Stimulated activated CD4-positive, alpha-beta T cell treated with anti-CD3 and anti-CD28 coated beads, Interleukin-2, amount 100 ng/mL, for 24 hours (primary cell): ENCODE measurements around the gene ANK2.

ENCODE experiments used
- DNase-seq, 2 donors: peaks; one replicate each; pipeline ENCODE4 v3.0.0-alpha.2; 2020

The ANK2 gene

DNA sequence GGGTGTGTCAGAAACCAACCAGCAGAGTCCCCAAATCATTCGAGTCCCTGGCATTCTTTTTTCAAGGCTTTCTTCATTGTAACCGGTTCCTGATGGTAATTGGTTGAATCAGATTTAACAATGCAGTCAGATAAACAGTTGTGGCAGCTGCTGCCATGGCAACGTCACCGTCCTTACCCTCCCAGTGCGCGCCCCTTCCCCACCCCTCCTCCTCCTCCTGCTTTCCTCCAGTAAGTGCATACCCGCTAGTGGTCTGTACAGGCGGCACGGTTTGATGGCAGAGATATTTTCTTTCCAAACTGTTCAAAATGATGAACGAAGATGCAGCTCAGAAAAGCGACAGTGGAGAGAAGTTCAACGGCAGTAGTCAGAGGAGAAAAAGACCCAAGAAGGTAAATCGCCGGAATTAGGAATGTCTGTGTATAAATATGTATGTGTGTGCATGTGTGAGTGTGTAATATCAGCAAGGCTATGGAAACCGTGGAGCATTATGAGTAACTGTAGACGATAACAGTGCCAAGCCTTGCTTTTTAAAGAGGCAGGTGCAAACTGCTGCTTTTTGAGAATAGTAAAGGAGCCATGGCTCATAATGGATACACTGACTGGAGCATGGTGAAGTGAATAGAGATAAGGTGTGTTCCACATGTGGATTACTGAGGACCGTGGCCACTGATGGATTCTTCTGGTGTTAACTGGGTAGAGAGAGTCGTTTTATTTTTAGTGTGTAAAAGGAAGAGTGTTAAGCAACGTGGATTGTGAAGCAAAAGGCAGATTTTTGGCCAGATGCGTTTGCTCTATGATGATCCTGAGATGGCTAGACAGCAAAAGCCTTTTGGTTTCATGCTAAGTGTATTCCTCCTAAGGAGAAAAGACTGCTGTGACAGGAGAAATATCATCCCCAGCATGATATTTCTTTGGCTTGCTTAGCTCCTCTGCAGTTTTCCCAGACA, at the start of gene ANK2:
TSS of gene ANK2 (plus strand) at position 233 of the 950 bp plus-strand sequence. CDS start at position 309, 76 bp downstream.
- DNase-seq = no peak

GRCh38 chr4:113003841-113004240, 45.6 kb upstream of the ANK2 start:
- no peak for DNase-seq

GRCh38 chr4:113004655-113005054, 44.8 kb upstream of the ANK2 start:
- DNase-seq = no peak

- DNase-seq = no peak
Measured at GRCh38 chr4:113006632-113007031, 42.8 kb upstream of the ANK2 start.

DNA sequence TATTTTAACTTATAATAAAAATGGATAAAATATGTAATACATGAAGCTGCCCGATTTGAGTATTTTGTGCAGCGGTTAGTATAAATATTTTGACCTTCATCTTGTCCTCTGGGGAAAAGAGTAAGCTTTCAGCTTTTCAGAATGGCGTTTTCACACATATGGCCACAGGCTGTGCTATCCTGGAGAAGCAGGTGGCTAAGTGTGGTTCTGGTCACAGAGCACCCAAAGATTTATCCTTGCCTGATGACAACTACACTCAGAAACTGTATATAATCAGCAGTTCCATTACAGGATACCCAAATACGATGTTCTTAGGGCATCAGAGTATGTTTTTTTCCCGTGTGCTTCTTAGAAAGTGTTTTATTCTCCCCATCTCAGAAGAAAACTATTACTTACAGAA, 42.3 kb upstream of the ANK2 start:
- DNase-seq = no peak

GRCh38 chr4:113008135-113008534, 41.3 kb upstream of the ANK2 start:
- DNase-seq = no peak

GRCh38 chr4:113008716-113009115, 40.7 kb upstream of the ANK2 start:
- no peak for DNase-seq

- DNase-seq = no peak
Measured at GRCh38 chr4:113009461-113009860, 40.0 kb upstream of the ANK2 start.

DNA sequence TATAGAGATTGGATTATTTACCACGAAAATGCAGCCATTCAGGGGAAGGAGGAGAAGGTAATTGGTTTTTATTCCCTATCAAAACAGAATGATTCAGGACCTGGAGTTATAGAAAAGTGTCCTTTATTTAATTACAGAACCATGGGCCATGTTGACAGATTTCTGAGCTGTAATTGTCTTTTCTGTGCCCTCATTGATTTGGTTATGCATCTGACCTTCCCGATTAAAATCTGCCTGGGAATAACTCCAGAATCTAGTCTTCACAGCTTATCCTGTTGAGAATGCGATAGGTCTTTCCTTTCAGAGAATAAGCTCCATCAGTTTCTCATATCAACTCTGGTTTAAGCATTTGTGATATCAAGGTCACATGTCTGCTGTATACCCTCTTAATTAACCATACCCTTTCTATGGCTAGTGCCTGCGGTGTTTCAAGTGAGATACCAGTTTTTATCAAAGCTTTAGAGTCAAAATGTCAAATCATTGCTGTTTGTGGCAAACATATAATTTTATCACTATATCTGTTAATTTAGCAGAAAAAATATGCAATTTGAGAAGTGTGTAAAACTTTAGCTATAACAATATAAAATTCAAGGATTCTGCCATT, 37.2 kb upstream of the ANK2 start:
- no peak for DNase-seq

DNA sequence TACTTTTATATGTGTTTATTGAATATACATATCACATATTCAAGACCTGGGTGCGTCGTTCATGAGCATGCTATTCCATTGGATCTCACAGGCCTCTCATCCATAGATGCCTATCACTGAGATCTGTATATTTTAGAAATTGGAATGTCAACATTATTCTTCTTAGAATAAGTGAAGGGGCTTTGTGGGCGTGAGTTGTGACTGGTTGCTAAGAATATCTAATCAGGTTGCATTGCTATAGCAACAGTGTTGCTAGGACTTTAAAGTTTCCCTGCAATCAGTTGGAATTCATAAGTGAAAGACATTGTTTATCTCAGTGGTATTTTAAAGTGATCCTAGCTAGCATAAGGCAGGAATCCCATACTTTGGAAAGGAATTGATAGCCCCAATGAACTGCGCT, 36.7 kb upstream of the ANK2 start:
- no peak for DNase-seq

DNA sequence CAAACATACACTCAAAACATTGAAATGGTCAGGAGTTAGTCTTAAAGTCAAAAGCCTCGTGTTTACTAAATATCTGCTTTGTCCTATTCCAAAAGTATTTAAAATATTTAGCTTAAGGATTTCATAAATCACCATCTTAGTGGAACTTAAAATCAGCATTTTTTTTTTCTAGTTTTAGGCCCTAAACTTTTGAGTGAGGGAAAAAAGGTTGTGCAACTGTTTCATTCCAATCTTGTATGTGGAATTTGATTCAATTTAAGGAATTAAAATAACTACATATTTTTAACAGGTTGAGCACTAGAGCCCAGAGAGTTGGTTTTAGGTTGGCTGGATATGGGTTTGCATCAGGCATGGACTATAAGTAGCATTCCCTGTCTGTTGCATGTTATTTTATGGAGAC, 35.7 kb upstream of the ANK2 start:
- DNase-seq = no peak

DNA sequence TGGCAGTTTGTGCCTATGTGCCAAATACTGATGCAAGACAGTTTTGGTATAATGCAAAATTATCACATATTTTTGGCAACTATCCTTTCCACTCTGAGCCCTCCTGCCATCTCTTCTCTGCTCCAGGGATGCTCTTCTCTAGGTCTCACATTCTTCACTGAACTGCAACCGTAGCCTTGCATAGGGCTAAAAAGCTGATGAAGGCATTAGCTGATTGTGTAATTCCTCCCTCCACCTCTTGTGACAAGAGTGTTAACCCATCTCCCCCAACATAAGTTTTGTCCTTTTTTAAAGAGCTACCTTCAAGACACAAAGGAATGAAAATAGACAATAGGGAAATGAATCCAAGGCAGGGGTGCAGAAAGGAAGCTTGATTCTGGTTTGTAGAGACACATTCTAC, 33.1 kb upstream of the ANK2 start:
- DNase-seq = no peak

GRCh38 chr4:113020966-113021365, 28.5 kb upstream of the ANK2 start:
- no peak for DNase-seq

GRCh38 chr4:113024388-113024787, 25.1 kb upstream of the ANK2 start:
- DNase-seq = no peak

GRCh38 chr4:113025416-113025815, 24.0 kb upstream of the ANK2 start:
- DNase-seq = no peak

DNA sequence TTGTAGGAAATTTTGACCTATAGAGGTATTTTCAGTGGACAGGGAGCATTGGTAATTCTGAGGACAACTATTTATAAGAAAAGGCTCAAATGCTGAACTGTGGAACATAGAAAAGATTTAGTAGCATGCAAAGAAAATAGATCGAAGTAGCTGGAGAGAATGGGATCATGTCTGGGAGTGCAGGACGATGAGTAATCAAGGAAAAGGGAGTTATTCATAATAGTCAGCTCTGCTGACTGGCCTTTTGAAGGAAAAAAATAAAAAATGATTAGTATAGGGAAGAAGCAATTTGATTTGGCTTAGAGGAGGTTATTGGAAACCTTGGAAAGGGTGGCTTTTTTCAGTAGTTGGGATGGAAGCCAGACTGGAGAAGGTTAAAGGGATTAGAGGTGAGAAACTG, 22.9 kb upstream of the ANK2 start:
- DNase-seq = no peak

GRCh38 chr4:113028074-113028473, 21.4 kb upstream of the ANK2 start:
- DNase-seq = no peak

GRCh38 chr4:113031212-113031611, 18.2 kb upstream of the ANK2 start:
- DNase-seq = no peak

GRCh38 chr4:113040793-113041192, 8.7 kb upstream of the ANK2 start:
- DNase-seq = no peak

GRCh38 chr4:113042502-113042901, 7.0 kb upstream of the ANK2 start:
- no peak for DNase-seq

GRCh38 chr4:113043591-113043990, 5.9 kb upstream of the ANK2 start:
- DNase-seq = no peak

- no peak for DNase-seq
Measured at GRCh38 chr4:113050371-113050755, 910 bp downstream of the ANK2 start.

DNA sequence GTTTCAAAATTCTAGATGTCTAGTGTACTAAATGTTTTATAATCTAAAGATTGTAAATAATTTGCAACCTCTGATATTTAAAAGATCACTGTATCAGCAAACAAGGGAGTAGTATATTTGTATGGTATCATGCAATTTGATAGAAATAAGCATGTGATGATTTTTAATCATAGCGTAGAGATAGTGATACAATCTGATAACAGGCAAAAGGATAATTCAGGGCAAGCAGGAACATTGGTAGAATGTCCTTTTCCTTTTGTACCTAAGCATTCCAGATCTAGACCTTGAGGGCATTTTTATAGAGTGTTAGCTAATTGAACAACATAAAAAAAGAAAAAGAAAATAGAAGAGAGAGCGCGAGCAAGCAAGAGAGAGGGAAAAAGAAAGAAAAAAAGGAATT, 1.4 kb downstream of the ANK2 start:
- DNase-seq = no peak

- no peak for DNase-seq
Measured at GRCh38 chr4:113051361-113051760, 1.9 kb downstream of the ANK2 start.
